SK-N-SH (cell line): ENCODE measurements around the gene DDX39B. TPM values are rescaled to one million over a fixed set of nuclear protein-coding genes. Genes with fewer than 3 reads are reported as not detected.

Source experiments
- CTCF ChIA-PET: fragments of 300-600, 350-600 bp; formaldehyde crosslinking; extraction: SDS; loops from one replicate; lab custom pipeline; 2021; lab: Yijun Ruan, JAX
- POLR2A ChIA-PET: fragments of 350-600 bp; sonication (Branson Sonifier 250); formaldehyde crosslinking; extraction: SDS; loops from one replicate; lab custom pipeline; 2020; ENCODE audit warnings: antibody characterized with exemption, inconsistent platforms; lab: Yijun Ruan, JAX
- DNase-seq: peaks from one replicate; pipeline ENCODE4 v3.0.0; 2012
- H2AFZ ChIP-seq: fragments of 200-600 bp; sonication (generic); 2 replicates; pipeline ENCODE4 v1.8.1; 2016; ENCODE audit warnings: antibody characterized with exemption, mild to moderate bottlenecking, low read depth
- H3F3A ChIP-seq: fragments of 200-600 bp; sonication (generic); replicated peaks from 2 replicates; pipeline ENCODE3; 2016; ENCODE audit warnings: antibody characterized with exemption, mild to moderate bottlenecking; ENCODE audit not compliant: insufficient read depth
- H3K27ac ChIP-seq, 2 experiments: fragments of 200-500 bp in 1 of 2; fragments of 200-600 bp in 1 of 2; sonication (Bioruptor generic) in 1 of 2; sonication (generic), shearing (Covaris generic) in 1 of 2; 2 replicates each; pipeline versions ENCODE4 v1.5.1 to v1.6.1; 2014 to 2016; ENCODE audit warnings: low read depth in 2 of 2, inconsistent platforms in 1 of 2, low read length in 1 of 2, mild to moderate bottlenecking in 1 of 2, mixed read lengths in 1 of 2
- H3K27me3 ChIP-seq: fragments of 200-600 bp; sonication (generic), shearing (Covaris generic); 2 replicates; pipeline ENCODE4 v1.6.1; 2016; ENCODE audit warnings: mixed run types; ENCODE audit not compliant: insufficient read depth
- H3K36me3 ChIP-seq, 2 experiments: fragments of 200-500 bp in 1 of 2; fragments of 200-600 bp in 1 of 2; sonication (Bioruptor generic) in 1 of 2; sonication (generic) in 1 of 2; replicated peaks in 1 of 2; 2 replicates each; pipeline versions ENCODE3 to v1.5.1; 2014 to 2016; ENCODE audit warnings: low read length in 1 of 2, mild to moderate bottlenecking in 1 of 2; ENCODE audit not compliant: insufficient read depth in 2 of 2, control insufficient read depth in 1 of 2
- H3K4me1 ChIP-seq, 2 experiments: fragments of 200-500 bp in 1 of 2; fragments of 200-600 bp in 1 of 2; sonication (Bioruptor generic) in 1 of 2; sonication (generic), shearing (Covaris generic) in 1 of 2; 2 replicates each; pipeline versions ENCODE4 v1.5.1 to v1.6.1; 2014 to 2016; ENCODE audit warnings: low read depth in 1 of 2, low read length in 1 of 2, mixed run types in 1 of 2; ENCODE audit not compliant: insufficient read depth in 2 of 2, control insufficient read depth in 1 of 2
- H3K4me2 ChIP-seq: fragments of 200-600 bp; sonication (generic), shearing (Covaris generic); 2 replicates; pipeline ENCODE4 v1.6.1; 2017; ENCODE audit warnings: mixed run types
- H3K4me3 ChIP-seq, 2 experiments: fragments of 200-500 bp in 1 of 2; fragments of 200-600 bp in 1 of 2; sonication (Bioruptor generic) in 1 of 2; sonication (generic), shearing (Covaris generic) in 1 of 2; 2 replicates each; pipeline versions ENCODE4 v1.5.1 to v1.8.1; 2014 to 2016; ENCODE audit warnings: low read depth in 2 of 2, inconsistent platforms in 1 of 2, low read length in 1 of 2, mild to moderate bottlenecking in 1 of 2, mixed read lengths in 1 of 2, moderate library complexity in 1 of 2
- H3K79me2 ChIP-seq: fragments of 200-600 bp; sonication (generic); 2 replicates; pipeline ENCODE4 v1.8.1; 2017; ENCODE audit warnings: mild to moderate bottlenecking; ENCODE audit not compliant: insufficient read depth
- H3K9ac ChIP-seq: fragments of 200-600 bp; sonication (generic); 2 replicates; pipeline ENCODE4 v1.6.1; 2017; ENCODE audit warnings: mixed run types
- H3K9me2 ChIP-seq: fragments of 200-600 bp; sonication (generic); 2 replicates; pipeline ENCODE4 v1.6.1; 2017; ENCODE audit warnings: mixed run types
- H3K9me3 ChIP-seq: fragments of 200-600 bp; sonication (generic); 2 replicates; pipeline ENCODE4 v1.6.1; 2017; ENCODE audit warnings: mixed run types, mild to moderate bottlenecking, moderate library complexity
- H4K20me1 ChIP-seq: fragments of 200-600 bp; sonication (generic); 2 replicates; pipeline ENCODE4 v1.6.1; 2017; ENCODE audit warnings: mild to moderate bottlenecking, mixed run types; ENCODE audit not compliant: insufficient read depth
- FOSL2 ChIP-seq: IDR thresholded peaks from 2 replicates; pipeline ENCODE4 v1.4.0; 2012; ENCODE audit warnings: low read depth, mild to moderate bottlenecking, moderate library complexity, borderline replicate concordance
- FOXM1 ChIP-seq: IDR thresholded peaks from 2 replicates; pipeline ENCODE4 v1.4.0; 2012; ENCODE audit warnings: low read depth, mild to moderate bottlenecking
- GABPA ChIP-seq: IDR thresholded peaks from 2 replicates; pipeline ENCODE4 v1.4.0; 2012; ENCODE audit warnings: low read depth, mild to moderate bottlenecking
- GATA2 ChIP-seq: sonication (generic); formaldehyde crosslinking; IDR thresholded peaks from 2 replicates; pipeline ENCODE4 v1.5.0; 2020; ENCODE audit warnings: mild to moderate bottlenecking, missing genetic modification reagents
- JUND ChIP-seq: IDR thresholded peaks from 2 replicates; pipeline ENCODE4 v1.4.0; 2012
- MAX ChIP-seq: IDR thresholded peaks from 2 replicates; pipeline ENCODE4 v1.4.0; 2012; ENCODE audit warnings: low read depth
- MEF2A ChIP-seq: IDR thresholded peaks from 2 replicates; pipeline ENCODE4 v1.4.0; 2012; ENCODE audit warnings: low read depth, borderline replicate concordance
- MXI1 ChIP-seq: IDR thresholded peaks from 2 replicates; pipeline ENCODE4 v1.6.1; 2012; ENCODE audit warnings: mild to moderate bottlenecking, low read depth, low read length, improper control_type of control experiment
- NFIC ChIP-seq: IDR thresholded peaks from 2 replicates; pipeline ENCODE4 v1.4.0; 2012; ENCODE audit warnings: borderline replicate concordance
- RAD21 ChIP-seq: IDR thresholded peaks from 2 replicates; pipeline ENCODE4 v1.6.1; 2012; ENCODE audit warnings: mild to moderate bottlenecking, low read length
- RCOR1 ChIP-seq: fragments of 150-350 bp; IDR thresholded peaks from 2 replicates; pipeline ENCODE4 v1.6.1; 2017; ENCODE audit warnings: antibody characterized with exemption, low read length
- RFX5 ChIP-seq: IDR thresholded peaks from 2 replicates; pipeline ENCODE4 v1.6.1; 2012; ENCODE audit warnings: mild to moderate bottlenecking, improper control_type of control experiment, low read length
- RXRA ChIP-seq: IDR thresholded peaks from 2 replicates; pipeline ENCODE4 v1.4.0; 2012; ENCODE audit warnings: low read depth, mild to moderate bottlenecking, borderline replicate concordance
- SIN3A ChIP-seq: IDR thresholded peaks from 2 replicates; pipeline ENCODE4 v1.6.1; 2012; ENCODE audit warnings: low read depth, mild to moderate bottlenecking, low read length, moderate library complexity, borderline replicate concordance
- SMC3 ChIP-seq: IDR thresholded peaks from 2 replicates; pipeline ENCODE4 v1.6.1; 2012; ENCODE audit warnings: low read depth, low read length, improper control_type of control experiment
- YY1 ChIP-seq: IDR thresholded peaks from 2 replicates; pipeline ENCODE4 v1.4.0; 2012; ENCODE audit warnings: low read depth, mild to moderate bottlenecking
- WGBS: methylation state at CpG from one replicate; pipeline ENCODE4 v1.1.6; 2017; ENCODE audit warnings: low lambda C conversion rate; 5-methylcytosine and 5-hydroxymethylcytosine counted together
- polyA plus RNA-seq, 3 experiments: library from polyadenylated mRNA; depleted of rRNA; stranded (reverse); fragments of >200 nt; gene quantifications; 2 replicates each; pipeline ENCODE4 v1.2.3, GENCODE V29; 2012
- TF ChIP-seq, protein P1 (sequence below): IDR thresholded peaks from 2 replicates; pipeline ENCODE4; 2012

The DDX39B gene
- polyA plus RNA-seq, 1 of the 3 experiments (the other 2 are of a cell fraction), result 502 TPM

DNA sequence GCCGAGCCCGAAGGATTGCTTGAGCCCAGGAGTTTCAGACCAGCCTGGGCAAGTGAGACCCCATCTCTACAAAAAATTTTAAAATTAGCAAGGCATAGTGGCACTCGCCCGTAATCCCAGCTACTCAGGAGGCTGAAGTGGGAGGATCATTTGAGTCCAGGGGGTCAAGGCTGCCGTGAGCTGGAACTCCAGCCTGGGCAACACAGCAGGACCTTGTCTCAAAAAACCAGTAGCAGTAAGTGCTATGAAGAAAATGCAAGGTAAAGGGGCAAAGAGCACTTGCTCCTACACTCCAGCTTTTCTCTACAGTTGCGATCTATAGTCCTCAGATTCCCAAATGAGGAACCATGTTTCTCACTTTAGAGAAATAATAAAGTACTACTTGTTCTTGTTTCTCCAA lies 1.8 kb upstream of the DDX39B start:
- Histone ChIP-seq H3K9ac (no peak overlapping the region), H3K27ac (peak overlapping the region in 1 of 2 experiments; percentile 95; a peak in 1 of 4 replicates), H3K9me3 (no peaks in the 10 kb centered on the region), H3K9me2 (no peaks in the 10 kb centered on the region), H3K4me2 (no peak overlapping the region)
- no peak for TF ChIP-seq MXI1
- no peak for TF ChIP-seq RFX5
- no peak for TF ChIP-seq MAX
- TF ChIP-seq GABPA, result no peak
- TF ChIP-seq, protein P1, sequence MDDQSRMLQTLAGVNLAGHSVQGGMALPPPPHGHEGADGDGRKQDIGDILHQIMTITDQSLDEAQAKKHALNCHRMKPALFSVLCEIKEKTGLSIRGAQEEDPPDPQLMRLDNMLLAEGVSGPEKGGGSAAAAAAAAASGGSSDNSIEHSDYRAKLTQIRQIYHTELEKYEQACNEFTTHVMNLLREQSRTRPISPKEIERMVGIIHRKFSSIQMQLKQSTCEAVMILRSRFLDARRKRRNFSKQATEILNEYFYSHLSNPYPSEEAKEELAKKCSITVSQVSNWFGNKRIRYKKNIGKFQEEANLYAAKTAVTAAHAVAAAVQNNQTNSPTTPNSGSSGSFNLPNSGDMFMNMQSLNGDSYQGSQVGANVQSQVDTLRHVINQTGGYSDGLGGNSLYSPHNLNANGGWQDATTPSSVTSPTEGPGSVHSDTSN, result no peak
- no peak for TF ChIP-seq RAD21
- no peak for TF ChIP-seq JUND
- TF ChIP-seq RXRA, result no peak
- TF ChIP-seq GATA2, result no peak
- no peak for TF ChIP-seq RCOR1
- no peak for TF ChIP-seq SMC3
- TF ChIP-seq YY1, result no peak
- TF ChIP-seq NFIC, result no peak
- TF ChIP-seq MEF2A, result no peak
- TF ChIP-seq FOSL2, result no peak
- TF ChIP-seq, all 33 proteins: peak for 0
- Histone ChIP-seq H3K4me1 (peaks cover 18 to 29% of the 10 kb centered on the region in 2 experiments), H3F3A (peaks cover 14% of the 10 kb centered on the region), H3K79me2 (peaks cover 53% of the 10 kb centered on the region), H4K20me1 (peaks cover 24% of the 10 kb centered on the region), H2AFZ (no peak overlapping the region), H3K27me3 (no peaks in the 10 kb centered on the region), H3K36me3 (peaks cover 16 to 17% of the 10 kb centered on the region in 2 experiments), H3K4me3 (no peak overlapping the region)
- WGBS, result 95% methylated on average over 6 of the region's 6 CpGs
- ChIA-PET CTCF (interaction anchor here (11.9 kb wide), 1 partner anchor 55 kb away, joined by 301 read pairs; the partner anchor contains the start of gene NCR3), POLR2A (no interaction called here)
- DNase-seq, result no peak

GRCh38 chr6:31541059-31541657 lies 645 bp downstream of the DDX39B start:
- peaks cover 49% of the 10 kb centered on the region for H4K20me1 ChIP-seq
- no peaks in the 10 kb centered on the region for H3K27me3 ChIP-seq
- no peaks in the 10 kb centered on the region for H3K9me3 ChIP-seq
- H3K9ac ChIP-seq, result peak overlapping the region; percentile 96
- peaks cover 4% of the 10 kb centered on the region for H3F3A ChIP-seq
- WGBS, result 2% methylated on average over 20 of the region's 21 CpGs
- H3K36me3 ChIP-seq, result peaks cover 29 to 40% of the 10 kb centered on the region in 2 experiments
- H3K79me2 ChIP-seq, result peaks cover 66% of the 10 kb centered on the region
- ChIA-PET POLR2A (interaction anchor here (0.6 to 3.4 kb wide), 18 partner anchors 9 to 1431 kb away, joined by 3 to 12 read pairs (median 4); partner anchors contain the start of genes ABCF1, ABHD16A, BAG6 and PRRC2A), CTCF (interaction anchor here (1.2 to 11.9 kb wide), 4 partner anchors 9 to 68 kb away, joined by 4 to 301 read pairs (median 5); partner anchors contain the start of gene NCR3)
- peak overlapping the region; percentile 87 for H3K4me2 ChIP-seq
- TF ChIP-seq MXI1 (peak; percentile 30; the same call in 1 of the 2 replicates), FOXM1 (no peak), SIN3A (peak; percentile 52; the same call in 1 of the 2 replicates)
- TF ChIP-seq, protein P1, result no peak
- DNase-seq, result peak; percentile 52
- peak overlapping the region; percentile 74 to 91 for H3K4me3 ChIP-seq
- no peak overlapping the region for H2AFZ ChIP-seq
- no peaks in the 10 kb centered on the region for H3K9me2 ChIP-seq
- H3K4me1 ChIP-seq, result peaks cover 15 to 25% of the 10 kb centered on the region in 2 experiments; a peak in 3 of 4 replicates
- peak overlapping the region; percentile 95 to 97 for H3K27ac ChIP-seq
